ENCODE results near the gene PLAGL2.
A peak's percentile ranks its signal among the peaks of the same experiment; 100 is the strongest.
"Not testable (repeated sequence)": the region's sequence is repeated elsewhere in the genome, so short reads cannot be mapped to it uniquely, and the experiment has no call there.

The PLAGL2 gene, protein sequence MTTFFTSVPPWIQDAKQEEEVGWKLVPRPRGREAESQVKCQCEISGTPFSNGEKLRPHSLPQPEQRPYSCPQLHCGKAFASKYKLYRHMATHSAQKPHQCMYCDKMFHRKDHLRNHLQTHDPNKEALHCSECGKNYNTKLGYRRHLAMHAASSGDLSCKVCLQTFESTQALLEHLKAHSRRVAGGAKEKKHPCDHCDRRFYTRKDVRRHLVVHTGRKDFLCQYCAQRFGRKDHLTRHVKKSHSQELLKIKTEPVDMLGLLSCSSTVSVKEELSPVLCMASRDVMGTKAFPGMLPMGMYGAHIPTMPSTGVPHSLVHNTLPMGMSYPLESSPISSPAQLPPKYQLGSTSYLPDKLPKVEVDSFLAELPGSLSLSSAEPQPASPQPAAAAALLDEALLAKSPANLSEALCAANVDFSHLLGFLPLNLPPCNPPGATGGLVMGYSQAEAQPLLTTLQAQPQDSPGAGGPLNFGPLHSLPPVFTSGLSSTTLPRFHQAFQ

GRCh38 chr20:32207626-32208498 lies at the start of gene PLAGL2, which contains the start of gene POFUT1:
Gene PLAGL2 (minus strand): TSS chr20:32207743. CDS start chr20:32202178, 5,565 bp downstream.
Gene POFUT1 (plus strand): TSS chr20:32207880. CDS start chr20:32207942, 62 bp downstream.
- peak; percentile 75 to 86 (median 84) for DNase-seq (ENCODE audit: low read depth in 4 of 4, low spot score in 1 of 4)

DNA sequence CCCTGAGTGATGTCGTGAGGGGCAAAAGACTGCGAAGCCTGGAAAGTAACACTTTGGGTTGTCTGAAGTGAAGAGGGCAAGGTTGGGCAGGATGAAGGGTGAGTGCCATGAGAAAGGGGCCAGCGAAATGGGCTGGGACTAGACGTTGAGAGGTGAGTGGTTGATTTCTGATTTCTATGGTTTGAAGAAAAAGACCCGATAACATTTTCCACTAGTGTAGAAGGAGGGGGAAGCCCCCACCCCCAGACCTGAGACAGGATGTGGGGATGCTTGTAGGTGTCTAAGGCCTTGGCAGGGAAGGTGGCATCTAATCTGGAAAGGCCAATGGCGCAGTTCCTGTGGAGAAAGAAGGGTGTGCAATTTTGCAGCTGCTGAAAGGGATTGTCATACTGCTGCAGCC lies 44.6 kb upstream of the PLAGL2 start:
- peak; percentile 52 to 89 (median 62) for DNase-seq (ENCODE audit: low read depth in 4 of 4, low spot score in 1 of 4)

- no peak for DNase-seq (ENCODE audit: low read depth in 4 of 4, low spot score in 1 of 4)
Observed at GRCh38 chr20:32251470-32251869, 43.9 kb upstream of the PLAGL2 start.

DNA sequence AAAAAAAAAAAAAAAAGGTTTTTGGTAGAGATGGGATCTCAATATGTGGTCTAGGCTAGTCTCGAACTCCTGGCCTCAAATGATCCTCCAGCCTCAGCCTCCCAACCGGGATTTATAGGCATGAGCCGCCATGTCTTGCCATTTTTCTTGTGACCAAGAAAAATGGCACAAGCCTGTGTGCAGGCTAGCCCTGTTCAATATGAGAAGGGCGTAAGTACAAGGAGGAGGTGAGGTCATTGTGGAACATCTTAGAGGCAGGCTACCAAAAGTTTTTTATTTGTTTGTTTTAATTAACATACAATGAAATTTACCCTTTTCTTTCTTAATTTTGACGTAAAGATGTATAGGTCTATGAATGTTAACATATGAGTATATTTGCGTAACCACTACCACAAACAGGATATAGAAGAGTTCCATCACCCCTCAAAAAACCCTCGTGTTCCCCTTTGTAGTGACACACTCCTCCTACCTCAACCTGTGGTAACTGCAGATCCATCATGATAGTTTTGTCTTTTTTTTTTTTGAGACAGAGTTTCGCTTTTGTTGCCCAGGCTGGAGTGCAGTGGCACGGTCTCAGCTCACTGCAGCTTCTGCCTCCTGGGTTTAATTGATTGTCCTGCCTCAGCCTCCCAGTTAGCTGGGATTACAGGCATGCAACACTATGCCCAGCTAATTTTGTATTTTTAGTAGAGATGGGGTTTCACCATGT lies 41.6 kb upstream of the PLAGL2 start:
- DNase-seq (ENCODE audit: low read depth in 4 of 4, low spot score in 1 of 4): no peak

GRCh38 chr20:32248043-32248442 lies 40.5 kb upstream of the PLAGL2 start:
- no peak for DNase-seq (ENCODE audit: low read depth in 4 of 4, low spot score in 1 of 4)

GRCh38 chr20:32246208-32246607 lies 38.7 kb upstream of the PLAGL2 start:
- DNase-seq (ENCODE audit: low read depth in 4 of 4, low spot score in 1 of 4): not testable (repeated sequence)

- no peak for DNase-seq (ENCODE audit: low read depth in 4 of 4, low spot score in 1 of 4)
Observed at GRCh38 chr20:32244959-32245358, 37.4 kb upstream of the PLAGL2 start.

GRCh38 chr20:32244150-32244823 lies 36.7 kb upstream of the PLAGL2 start:
- no peak for DNase-seq (ENCODE audit: low read depth in 4 of 4, low spot score in 1 of 4)

- no peak for DNase-seq (ENCODE audit: low read depth in 4 of 4, low spot score in 1 of 4)
Observed at GRCh38 chr20:32241807-32242206, 34.3 kb upstream of the PLAGL2 start.

DNA sequence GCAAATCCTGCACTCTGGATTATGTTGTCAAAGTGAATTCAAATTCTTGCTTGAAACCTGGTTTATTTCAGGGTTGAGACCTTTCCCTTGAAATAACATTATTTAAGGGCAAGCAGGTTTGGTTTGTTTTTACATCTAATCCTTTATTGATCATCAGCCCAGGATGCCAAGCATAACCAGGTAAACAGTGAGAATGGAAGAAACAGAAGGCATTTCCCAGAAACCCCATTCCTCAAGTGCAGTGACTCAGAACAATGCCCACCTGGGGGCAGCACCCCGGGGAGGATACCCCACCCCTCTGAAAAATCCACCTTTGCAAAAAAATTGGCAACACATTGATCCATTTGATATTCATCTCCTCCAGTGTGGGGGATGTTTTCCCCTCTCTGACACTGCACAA lies 32.7 kb upstream of the PLAGL2 start:
- no peak for DNase-seq (ENCODE audit: low read depth in 4 of 4, low spot score in 1 of 4)

DNA sequence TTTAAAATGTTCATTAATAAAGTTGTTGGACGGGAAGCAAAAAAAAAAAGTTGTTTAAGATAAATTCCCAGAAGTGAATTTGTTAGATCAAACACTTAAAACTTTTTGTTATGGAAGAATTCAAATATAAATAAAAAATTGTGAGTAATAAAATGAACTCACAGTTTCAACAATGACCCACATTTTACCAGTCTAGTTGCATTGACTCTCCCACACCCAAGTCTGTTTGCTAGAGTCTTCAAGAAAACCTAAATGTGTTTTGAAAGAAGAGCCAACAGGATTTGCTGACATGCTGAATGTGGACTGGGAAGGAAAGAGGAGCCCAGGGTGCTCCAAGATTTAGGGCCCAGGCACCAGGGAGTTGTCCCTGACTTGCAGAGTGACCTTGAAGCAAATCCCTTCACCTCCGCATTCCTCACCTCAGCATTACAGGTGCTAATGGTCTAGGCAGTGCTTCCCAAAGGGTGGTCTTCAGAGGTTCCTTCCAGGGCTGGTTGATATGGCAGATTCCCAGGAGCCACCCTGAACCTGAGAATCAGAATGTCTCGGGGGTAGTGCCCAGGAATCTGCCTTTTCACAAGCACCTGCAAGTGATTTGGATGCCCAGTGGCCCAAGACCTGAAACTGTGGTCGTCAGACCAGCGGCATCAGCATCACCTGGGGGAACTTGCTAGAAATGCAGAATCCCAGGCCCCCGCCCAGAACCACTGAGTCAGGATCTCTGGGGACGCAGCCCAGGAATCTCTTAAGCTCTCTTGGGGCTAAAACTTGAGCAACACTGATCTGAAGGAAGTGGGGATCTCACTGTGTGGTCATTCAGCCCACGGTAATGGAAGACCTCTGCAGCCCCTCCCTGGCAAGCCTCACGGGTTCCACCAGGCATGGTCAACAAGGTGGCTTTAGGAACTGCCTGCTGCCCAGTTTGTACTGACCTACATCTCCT lies 31.2 kb upstream of the PLAGL2 start:
- DNase-seq (ENCODE audit: low read depth in 4 of 4, low spot score in 1 of 4): no peak

DNA sequence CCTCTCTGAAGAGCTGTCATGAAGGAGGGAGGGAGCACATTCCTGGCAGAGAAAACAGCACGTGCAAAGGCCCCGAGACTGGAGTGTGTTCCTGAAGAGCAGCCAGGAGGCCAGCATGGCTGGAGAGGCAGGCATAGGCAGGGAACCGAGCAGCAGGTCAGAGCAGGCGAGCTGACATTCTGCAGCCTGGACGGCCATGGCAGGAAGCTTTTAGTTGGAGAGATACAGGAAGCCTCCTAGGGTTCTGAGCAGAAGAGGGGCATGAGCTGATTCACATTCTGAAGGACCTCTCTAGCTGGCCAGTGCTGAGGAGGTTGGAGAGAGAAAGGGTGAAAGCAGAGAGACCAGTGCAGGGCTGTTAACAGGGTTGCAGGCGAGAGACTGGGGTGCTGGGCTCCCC lies 29.9 kb upstream of the PLAGL2 start:
- no peak for DNase-seq (ENCODE audit: low read depth in 4 of 4, low spot score in 1 of 4)

- DNase-seq (ENCODE audit: low read depth in 4 of 4, low spot score in 1 of 4): no peak
Observed at GRCh38 chr20:32236819-32237218, 29.3 kb upstream of the PLAGL2 start.

DNA sequence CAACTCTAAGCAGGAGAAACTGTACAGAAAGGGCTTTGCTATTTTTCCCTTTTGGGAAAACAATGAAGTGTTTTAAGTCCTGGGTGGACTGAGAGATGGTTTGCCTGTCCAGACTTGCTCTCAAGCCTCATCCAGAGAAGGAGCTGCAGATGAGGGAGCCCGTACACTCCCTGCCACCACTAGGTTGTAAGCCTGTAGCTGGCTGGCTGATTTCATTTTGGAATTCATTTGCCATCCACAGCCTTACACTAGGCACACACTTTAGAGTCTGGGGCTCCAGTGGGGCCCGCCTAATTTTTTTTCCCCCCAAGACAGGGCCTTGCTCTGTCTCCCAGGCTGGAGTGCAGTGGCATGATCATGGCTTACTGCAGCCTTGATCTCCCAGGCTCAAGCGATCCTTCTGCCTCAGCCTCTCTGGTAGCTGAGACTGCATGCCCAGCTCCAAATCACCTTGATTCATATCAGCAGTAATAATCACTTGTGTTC lies 28.5 kb upstream of the PLAGL2 start:
- no peak for DNase-seq (ENCODE audit: low read depth in 4 of 4, low spot score in 1 of 4)

- DNase-seq (ENCODE audit: low read depth in 4 of 4, low spot score in 1 of 4): no peak
Observed at GRCh38 chr20:32235331-32236047, 27.9 kb upstream of the PLAGL2 start.

DNA sequence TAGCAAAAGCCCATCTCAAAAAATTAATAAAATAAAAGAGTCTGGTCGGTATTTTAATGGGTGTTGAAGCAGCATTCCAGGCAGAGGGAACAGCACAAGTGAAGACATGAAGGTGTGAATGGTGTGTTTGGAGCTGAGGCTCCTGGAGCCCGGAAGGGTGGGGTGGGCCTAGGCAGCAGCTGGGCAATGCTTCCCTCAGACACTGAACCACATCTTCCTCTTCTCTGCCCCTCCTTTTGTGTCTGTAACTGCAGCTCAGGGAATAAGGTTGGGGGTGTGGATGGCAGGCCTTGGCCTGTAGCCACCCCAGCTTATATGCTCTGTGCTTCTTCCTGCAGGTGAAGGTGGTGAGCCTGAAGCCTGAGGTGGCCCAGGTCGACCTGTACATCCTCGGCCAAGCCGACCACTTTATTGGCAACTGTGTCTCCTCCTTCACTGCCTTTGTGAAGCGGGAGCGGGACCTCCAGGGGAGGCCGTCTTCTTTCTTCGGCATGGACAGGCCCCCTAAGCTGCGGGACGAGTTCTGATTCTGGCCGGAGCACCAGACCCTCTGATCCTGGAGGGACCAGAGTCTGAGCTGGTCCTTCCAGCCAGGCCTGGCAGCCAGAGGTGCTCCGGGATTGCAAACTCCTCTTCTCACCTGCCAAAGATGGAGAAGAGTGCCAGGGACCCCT lies 26.7 kb upstream of the PLAGL2 start:
- no peak for DNase-seq (ENCODE audit: low read depth in 4 of 4, low spot score in 1 of 4)

DNA sequence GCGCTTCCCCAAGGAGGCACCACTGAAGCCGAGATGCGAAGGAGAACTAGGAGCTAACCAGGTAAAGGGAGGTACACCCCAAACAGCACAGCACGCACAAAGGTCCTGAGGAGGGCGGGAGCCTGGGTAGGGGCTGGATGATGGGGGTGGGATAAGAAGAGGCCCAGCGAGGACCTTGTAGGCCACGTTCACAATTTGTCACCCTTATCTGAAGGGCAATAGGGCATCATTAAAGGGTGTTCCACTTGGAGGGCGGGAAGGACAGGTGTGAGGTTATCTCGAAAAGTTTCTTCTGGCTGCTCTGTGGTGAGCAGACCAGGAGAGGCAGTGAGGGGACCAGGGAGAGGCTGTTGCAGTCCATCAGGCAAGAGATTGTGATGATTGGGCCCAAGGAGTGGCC lies 25.7 kb upstream of the PLAGL2 start:
- no peak for DNase-seq (ENCODE audit: low read depth in 4 of 4, low spot score in 1 of 4)

GRCh38 chr20:32232326-32232886 lies 24.9 kb upstream of the PLAGL2 start:
- no peak for DNase-seq (ENCODE audit: low read depth in 4 of 4, low spot score in 1 of 4)
